Mesendoderm (in vitro differentiated cells): ENCODE measurements around the gene EPHA3.

Experiments used
- DNase-seq: peaks from one replicate; pipeline ENCODE4 v3.0.0; 2013
- H2AK5ac ChIP-seq: 2 replicates; pipeline ENCODE4 v1.6.1; 2013; ENCODE audit warnings: low read length, inconsistent platforms
- H2BK120ac ChIP-seq: 2 replicates; pipeline ENCODE4 v1.6.1; 2013; ENCODE audit warnings: low read depth, mild to moderate bottlenecking, low read length, moderate library complexity, mixed read lengths
- H2BK15ac ChIP-seq: replicated peaks from 2 replicates; pipeline ENCODE4 v1.6.1; 2013; ENCODE audit warnings: low read depth, mild to moderate bottlenecking, moderate library complexity
- H2BK5ac ChIP-seq: 2 replicates; pipeline ENCODE4 v1.6.1; 2013; ENCODE audit warnings: low read length, inconsistent platforms
- H3K18ac ChIP-seq: 2 replicates; pipeline ENCODE4 v1.6.1; 2013; ENCODE audit warnings: mild to moderate bottlenecking, low read length, mixed read lengths
- H3K23ac ChIP-seq: one replicate; pipeline ENCODE4 v1.6.1; 2013; ENCODE audit warnings: low read length
- H3K27ac ChIP-seq: 2 replicates; pipeline ENCODE4 v1.5.1; 2013; ENCODE audit warnings: low read depth, mild to moderate bottlenecking, inconsistent platforms, low read length, moderate library complexity
- H3K27me3 ChIP-seq: 2 replicates; pipeline ENCODE4 v1.6.1; 2013; ENCODE audit warnings: low read length, control low read depth, mild to moderate bottlenecking, inconsistent platforms; ENCODE audit not compliant: insufficient read depth, poor library complexity
- H3K36me3 ChIP-seq: 2 replicates; pipeline ENCODE4 v1.6.1; 2013; ENCODE audit warnings: low read length, inconsistent platforms; ENCODE audit not compliant: control insufficient read depth, insufficient read depth
- H3K4ac ChIP-seq: one replicate; pipeline ENCODE4 v1.6.1; 2013; ENCODE audit warnings: low read depth, mild to moderate bottlenecking, low read length, moderate library complexity
- H3K4me1 ChIP-seq: 2 replicates; pipeline ENCODE4 v1.6.1; 2013; ENCODE audit warnings: low read depth, low read length, inconsistent platforms; ENCODE audit not compliant: control insufficient read depth
- H3K4me2 ChIP-seq: 2 replicates; pipeline ENCODE4 v1.6.1; 2013; ENCODE audit warnings: low read length
- H3K4me3 ChIP-seq: 2 replicates; pipeline ENCODE4 v1.5.1; 2013; ENCODE audit warnings: mild to moderate bottlenecking, low read length
- H3K56ac ChIP-seq: one replicate; pipeline ENCODE4 v1.6.1; 2013; ENCODE audit warnings: low read length
- H3K79me1 ChIP-seq: 2 replicates; pipeline ENCODE4 v1.6.1; 2013; ENCODE audit warnings: low read length, inconsistent platforms
- H3K79me2 ChIP-seq: 2 replicates; pipeline ENCODE4 v1.6.1; 2013; ENCODE audit warnings: mild to moderate bottlenecking, low read length; ENCODE audit not compliant: control insufficient read depth, insufficient read depth
- H3K9ac ChIP-seq: 2 replicates; pipeline ENCODE4 v1.6.1; 2013; ENCODE audit warnings: low read length, inconsistent platforms
- H4K5ac ChIP-seq: one replicate; pipeline ENCODE4 v1.6.1; 2013; ENCODE audit warnings: low read length
- H4K8ac ChIP-seq: one replicate; pipeline ENCODE4 v1.6.1; 2013; ENCODE audit warnings: low read depth, mild to moderate bottlenecking, control low read depth, low read length, moderate library complexity
- WGBS: extraction: QIAGEN DNeasy Blood & Tissue Kit; methylation state at CpG from one replicate; pipeline ENCODE4 v1.1.7; 2013; ENCODE audit warnings: low lambda C conversion rate, missing lambda C conversion rate; ENCODE audit not compliant: insufficient coverage; ENCODE audit errors: extremely low coverage; 5-methylcytosine and 5-hydroxymethylcytosine counted together

Gene EPHA3

DNA sequence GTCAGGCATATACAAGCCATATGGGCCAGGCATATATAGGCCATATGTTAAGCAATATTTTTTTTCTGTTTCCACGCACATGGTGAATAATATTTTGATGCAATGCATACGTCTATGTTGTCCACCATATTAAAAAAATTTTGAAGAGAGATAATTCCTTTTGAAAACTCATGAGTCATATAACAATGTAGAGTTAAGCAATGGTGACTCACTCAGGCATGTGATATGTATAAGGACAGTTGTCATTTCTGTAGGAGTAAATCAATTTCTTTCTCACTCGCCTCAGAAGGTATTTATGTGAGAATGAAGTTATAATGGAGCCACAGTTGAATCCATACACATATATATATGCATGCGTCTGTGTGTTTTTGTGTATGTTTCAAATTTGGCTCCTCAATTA, 272.6 kb downstream of the EPHA3 start:
- Histone ChIP-seq H2BK120ac (no peak overlapping the region), H3K4ac (no peak overlapping the region), H2BK15ac (no peak overlapping the region), H4K8ac (no peak overlapping the region), H3K9ac (no peak overlapping the region), H4K5ac (no peak overlapping the region), H3K4me3 (no peak overlapping the region), H3K18ac (no peak overlapping the region), H2AK5ac (no peak overlapping the region), H3K4me1 (no peaks in the 10 kb centered on the region), H3K36me3 (no peaks in the 10 kb centered on the region), H3K27me3 (no peaks in the 10 kb centered on the region), H3K56ac (no peak overlapping the region), H3K4me2 (no peak overlapping the region), H3K79me2 (no peaks in the 10 kb centered on the region), H3K23ac (no peak overlapping the region), H2BK5ac (no peak overlapping the region), H3K27ac (no peak overlapping the region), H3K79me1 (no peaks in the 10 kb centered on the region)
- no peak for DNase-seq
- WGBS: no CpG with 5 or more reads among the region's 4 CpGs

DNA sequence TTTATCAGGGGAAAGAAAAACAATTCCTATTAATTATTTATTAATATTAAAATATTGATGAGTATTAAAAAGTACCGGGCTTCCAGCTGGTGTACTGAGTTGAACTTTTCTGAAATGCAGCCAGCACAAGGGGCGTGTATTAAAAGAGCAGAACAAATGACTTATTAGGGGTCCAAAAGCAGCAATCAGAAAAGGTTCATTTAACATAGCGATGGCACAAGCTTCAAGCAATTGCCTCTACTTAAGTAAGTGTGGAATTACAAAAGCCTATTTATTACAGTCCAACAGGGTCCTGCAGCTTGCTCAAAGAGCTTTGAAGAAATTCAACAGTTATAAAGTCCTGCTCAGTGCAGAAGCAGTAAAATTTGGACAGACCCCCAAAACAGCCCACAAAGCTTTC, 285.6 kb downstream of the EPHA3 start:
- no peak overlapping the region for H2AK5ac ChIP-seq
- no peaks in the 10 kb centered on the region for H3K4me1 ChIP-seq
- H3K79me2 ChIP-seq: no peaks in the 10 kb centered on the region
- H3K27ac ChIP-seq: no peak overlapping the region
- no peak overlapping the region for H3K9ac ChIP-seq
- no peaks in the 10 kb centered on the region for H3K79me1 ChIP-seq
- no peak overlapping the region for H3K4me3 ChIP-seq
- no peak overlapping the region for H3K23ac ChIP-seq
- no peaks in the 10 kb centered on the region for H3K27me3 ChIP-seq
- DNase-seq: no peak
- no peak overlapping the region for H2BK5ac ChIP-seq
- H3K4me2 ChIP-seq: no peak overlapping the region
- no peaks in the 10 kb centered on the region for H3K36me3 ChIP-seq
- WGBS: no CpG with 5 or more reads among the region's 3 CpGs
- no peak overlapping the region for H3K18ac ChIP-seq
- H3K56ac ChIP-seq: no peak overlapping the region
- H4K5ac ChIP-seq: no peak overlapping the region
- H2BK120ac ChIP-seq: no peak overlapping the region
- H2BK15ac ChIP-seq: no peak overlapping the region
- H4K8ac ChIP-seq: no peak overlapping the region
- no peak overlapping the region for H3K4ac ChIP-seq

DNA sequence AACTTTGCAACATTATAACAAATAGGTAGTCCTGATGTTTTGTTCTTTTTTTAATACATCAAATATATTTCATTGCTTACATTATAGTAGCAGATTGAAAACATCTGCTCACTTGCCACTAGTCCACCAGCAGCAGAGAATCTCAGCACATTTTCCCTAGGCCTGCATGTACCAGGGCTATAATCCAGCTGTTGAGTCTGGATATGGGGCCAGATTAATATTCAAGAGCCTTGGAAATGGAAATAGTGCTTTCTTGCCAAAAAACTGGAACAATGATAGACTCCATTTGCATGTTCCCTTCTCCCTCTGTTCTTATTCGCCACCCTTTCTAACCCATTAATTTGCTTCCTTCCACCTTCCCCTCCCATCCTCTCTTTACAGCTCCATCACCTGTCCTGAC, 288.0 kb downstream of the EPHA3 start:
- Histone ChIP-seq H4K5ac (no peak overlapping the region), H3K23ac (no peak overlapping the region), H3K9ac (no peak overlapping the region), H3K79me1 (no peaks in the 10 kb centered on the region), H4K8ac (no peak overlapping the region), H3K18ac (no peak overlapping the region), H3K4me1 (no peaks in the 10 kb centered on the region), H3K4me3 (no peak overlapping the region), H3K79me2 (no peaks in the 10 kb centered on the region), H3K27ac (no peak overlapping the region), H2BK5ac (no peak overlapping the region), H2BK120ac (no peak overlapping the region), H3K27me3 (no peaks in the 10 kb centered on the region), H3K4ac (no peak overlapping the region), H3K56ac (no peak overlapping the region), H2BK15ac (no peak overlapping the region), H3K4me2 (no peak overlapping the region), H3K36me3 (no peaks in the 10 kb centered on the region), H2AK5ac (no peak overlapping the region)
- no peak for DNase-seq
- WGBS: no CpG with 5 or more reads among the region's 1 CpG

DNA sequence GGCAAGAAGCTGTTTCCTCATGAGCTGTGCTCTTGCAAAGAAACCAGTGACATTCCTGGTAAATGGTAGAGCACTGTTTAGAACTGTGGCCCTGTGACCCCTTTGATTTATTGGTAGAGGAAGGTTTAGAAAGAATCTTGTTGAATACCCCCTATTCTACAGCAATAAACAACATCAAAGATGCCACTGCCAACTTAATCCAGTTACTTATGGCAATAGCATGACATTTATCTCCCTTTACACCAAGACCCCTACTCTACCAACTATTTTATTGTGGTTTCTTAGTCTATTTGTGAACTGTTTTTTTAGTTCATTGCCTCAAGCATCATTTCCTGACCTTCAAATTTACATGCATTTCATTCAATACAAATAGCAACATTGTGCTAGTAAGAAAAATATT, 288.6 kb downstream of the EPHA3 start:
- H3K4me1 ChIP-seq: no peaks in the 10 kb centered on the region
- H3K36me3 ChIP-seq: no peaks in the 10 kb centered on the region
- H4K8ac ChIP-seq: no peak overlapping the region
- H3K79me1 ChIP-seq: no peaks in the 10 kb centered on the region
- no peak overlapping the region for H2AK5ac ChIP-seq
- H3K4me2 ChIP-seq: no peak overlapping the region
- H2BK120ac ChIP-seq: no peak overlapping the region
- H3K4ac ChIP-seq: no peak overlapping the region
- no peak overlapping the region for H3K4me3 ChIP-seq
- no peak overlapping the region for H4K5ac ChIP-seq
- H3K56ac ChIP-seq: no peak overlapping the region
- no peak overlapping the region for H2BK5ac ChIP-seq
- no peak for DNase-seq
- H2BK15ac ChIP-seq: no peak overlapping the region
- no peak overlapping the region for H3K18ac ChIP-seq
- H3K9ac ChIP-seq: no peak overlapping the region
- no peaks in the 10 kb centered on the region for H3K27me3 ChIP-seq
- H3K27ac ChIP-seq: no peak overlapping the region
- H3K23ac ChIP-seq: no peak overlapping the region
- H3K79me2 ChIP-seq: no peaks in the 10 kb centered on the region

DNA sequence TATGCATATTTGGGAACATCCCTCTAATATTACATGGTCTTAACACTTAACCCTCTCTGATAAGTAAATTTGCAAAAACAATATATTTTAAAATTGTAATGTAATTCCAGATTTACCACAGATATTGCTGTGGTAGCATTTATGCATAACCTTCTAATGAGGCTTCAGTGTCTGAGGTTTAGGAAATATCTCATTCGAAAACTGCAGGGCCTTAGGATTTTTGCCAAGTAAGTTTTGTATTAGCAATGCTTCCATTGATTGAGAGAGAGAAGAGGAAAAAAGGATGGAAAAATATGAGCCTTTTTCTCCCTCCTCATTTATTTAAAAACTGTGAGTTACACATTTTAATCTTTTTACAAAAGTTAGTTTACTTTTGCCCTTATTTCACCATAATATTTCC, 294.6 kb downstream of the EPHA3 start:
- H3K9ac ChIP-seq: no peak overlapping the region
- no peak overlapping the region for H2BK120ac ChIP-seq
- no peak overlapping the region for H3K4me3 ChIP-seq
- no peaks in the 10 kb centered on the region for H3K27me3 ChIP-seq
- H3K18ac ChIP-seq: no peak overlapping the region
- no peak overlapping the region for H3K23ac ChIP-seq
- DNase-seq: no peak
- no peak overlapping the region for H4K8ac ChIP-seq
- no peaks in the 10 kb centered on the region for H3K79me2 ChIP-seq
- H3K4me2 ChIP-seq: no peak overlapping the region
- H4K5ac ChIP-seq: no peak overlapping the region
- no peak overlapping the region for H3K56ac ChIP-seq
- no peak overlapping the region for H3K27ac ChIP-seq
- WGBS: no CpG with 5 or more reads among the region's 1 CpG
- H2AK5ac ChIP-seq: no peak overlapping the region
- H2BK15ac ChIP-seq: no peak overlapping the region
- no peak overlapping the region for H3K4ac ChIP-seq
- no peaks in the 10 kb centered on the region for H3K79me1 ChIP-seq
- H3K36me3 ChIP-seq: no peaks in the 10 kb centered on the region
- no peak overlapping the region for H2BK5ac ChIP-seq
- H3K4me1 ChIP-seq: no peaks in the 10 kb centered on the region

DNA sequence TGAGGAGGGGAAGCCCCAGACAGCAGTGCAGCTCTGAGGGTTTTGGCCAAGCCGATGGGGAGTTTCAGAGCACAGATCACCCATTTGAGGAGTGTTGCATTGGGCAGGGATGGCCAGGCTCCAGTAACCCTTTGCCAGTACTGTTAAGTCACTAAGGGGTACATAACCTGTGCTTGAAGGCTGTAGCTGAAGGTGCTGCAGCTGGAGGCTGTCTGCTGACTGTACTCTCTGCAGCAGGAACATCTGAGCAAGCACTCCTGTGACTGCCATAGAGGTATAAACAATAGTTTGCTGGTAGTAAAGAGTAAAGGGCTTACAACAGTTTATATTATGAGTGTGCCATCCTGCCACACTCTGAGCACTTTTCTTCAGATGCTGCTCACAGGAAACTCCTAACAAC, 297.8 kb downstream of the EPHA3 start:
- DNase-seq: no peak

More for the DNA sequence above, 297.8 kb downstream of the EPHA3 start:
- H2BK120ac ChIP-seq: no peak overlapping the region
- H4K5ac ChIP-seq: no peak overlapping the region
- no peak overlapping the region for H3K9ac ChIP-seq
- H3K23ac ChIP-seq: no peak overlapping the region
- no peaks in the 10 kb centered on the region for H3K27me3 ChIP-seq
- no peaks in the 10 kb centered on the region for H3K79me2 ChIP-seq
- no peak overlapping the region for H2BK15ac ChIP-seq
- H3K4ac ChIP-seq: no peak overlapping the region
- no peak overlapping the region for H3K27ac ChIP-seq
- H3K36me3 ChIP-seq: no peaks in the 10 kb centered on the region
- H3K4me3 ChIP-seq: no peak overlapping the region
- no peak overlapping the region for H3K18ac ChIP-seq
- WGBS: no CpG with 5 or more reads among the region's 1 CpG
- no peaks in the 10 kb centered on the region for H3K79me1 ChIP-seq
- H2AK5ac ChIP-seq: no peak overlapping the region
- H4K8ac ChIP-seq: no peak overlapping the region
- no peak overlapping the region for H3K4me2 ChIP-seq
- no peaks in the 10 kb centered on the region for H3K4me1 ChIP-seq
- no peak overlapping the region for H2BK5ac ChIP-seq
- H3K56ac ChIP-seq: no peak overlapping the region
